ENCODE measurements around the gene GRIK5.

GRIK5 gene

DNA sequence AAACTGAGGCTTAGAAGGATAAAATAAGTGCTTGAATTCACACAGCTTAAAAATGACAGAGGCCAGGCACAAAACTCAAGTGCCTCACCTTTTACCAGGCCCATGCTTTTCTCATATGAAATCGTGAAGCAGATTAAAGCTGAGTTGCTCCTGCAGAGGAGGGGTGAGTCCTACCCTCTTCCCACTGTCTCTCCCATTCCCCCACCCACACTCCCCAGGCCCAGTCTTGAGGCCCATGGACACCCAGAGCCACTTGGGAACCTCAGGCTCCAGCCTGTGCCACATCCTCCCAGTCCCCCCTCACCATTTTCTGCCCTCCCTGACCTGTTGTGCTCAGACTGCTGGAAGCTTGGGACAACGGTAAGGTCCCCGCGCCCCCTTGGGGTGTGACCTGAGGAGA, 23.5 kb upstream of the GRIK5 start:
- Histone ChIP-seq H3K4me3 (ENCODE audit: low read length) (no peak overlapping the region), H3K9ac (ENCODE audit: low read length) (no peak overlapping the region), H3K27me3 (replicated peaks; ENCODE audit: control insufficient read depth, insufficient read depth, low read length) (no peaks in the 10 kb centered on the region), H3K4me1 (ENCODE audit: control insufficient read depth, insufficient read depth, low read length) (peaks cover 15% of the 10 kb centered on the region), H3K36me3 (ENCODE audit: control insufficient read depth, insufficient read depth, low read length, severe bottlenecking) (no peaks in the 10 kb centered on the region), H3K9me3 (ENCODE audit: control insufficient read depth, low read length) (no peaks in the 10 kb centered on the region)
- no peak for DNase-seq (ENCODE audit: low read depth)

DNA sequence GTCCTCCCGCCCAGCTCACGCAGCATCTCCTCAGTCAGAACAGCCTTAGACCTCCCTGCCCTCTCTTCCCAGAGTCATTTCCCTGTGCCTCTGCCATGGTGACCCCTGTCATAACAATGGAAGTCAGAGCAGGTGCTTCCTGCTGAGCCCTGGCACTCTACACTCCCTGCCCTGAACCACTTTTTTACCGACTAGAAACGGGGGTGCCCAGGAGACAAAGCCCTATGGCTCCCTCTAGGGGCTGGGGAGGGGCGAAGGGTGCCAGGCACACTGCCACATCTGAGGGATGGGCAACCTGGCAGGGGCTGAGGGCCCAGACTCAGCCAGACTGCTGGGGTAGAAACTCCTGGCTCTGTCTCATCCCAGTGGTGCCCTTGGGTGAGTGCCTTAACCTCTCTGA, 22.3 kb upstream of the GRIK5 start:
- Histone ChIP-seq H3K9me3 (ENCODE audit: control insufficient read depth, low read length) (no peaks in the 10 kb centered on the region), H3K4me3 (ENCODE audit: low read length) (no peak overlapping the region), H3K27me3 (replicated peaks; ENCODE audit: control insufficient read depth, insufficient read depth, low read length) (no peaks in the 10 kb centered on the region), H3K4me1 (ENCODE audit: control insufficient read depth, insufficient read depth, low read length) (peaks cover 19% of the 10 kb centered on the region), H3K9ac (ENCODE audit: low read length) (no peak overlapping the region), H3K36me3 (ENCODE audit: control insufficient read depth, insufficient read depth, low read length, severe bottlenecking) (no peaks in the 10 kb centered on the region)
- DNase-seq (ENCODE audit: low read depth): no peak

DNA sequence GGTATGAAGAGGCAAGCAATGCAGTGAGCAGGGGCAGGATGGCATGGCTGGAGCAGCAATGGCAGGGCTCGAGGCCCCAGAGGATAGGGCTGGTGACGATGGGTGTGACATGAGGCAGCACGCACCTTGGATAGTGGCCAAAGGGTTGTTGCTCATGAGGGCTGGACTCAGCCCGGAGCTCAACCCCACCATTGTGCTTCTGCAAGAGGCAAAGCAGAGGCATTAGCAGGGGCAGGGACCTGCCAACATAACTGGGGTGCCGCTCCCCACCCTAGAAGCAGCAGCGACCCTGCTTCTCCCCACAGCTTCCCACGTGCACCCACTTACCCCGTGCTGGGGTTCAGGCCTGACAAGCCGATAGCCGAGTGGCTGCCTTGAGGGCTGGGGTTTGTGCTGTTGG, 21.7 kb upstream of the GRIK5 start:
- DNase-seq (ENCODE audit: low read depth): no peak
- no peaks in the 10 kb centered on the region for H3K27me3 ChIP-seq (replicated peaks; ENCODE audit: control insufficient read depth, insufficient read depth, low read length)
- H3K36me3 ChIP-seq (ENCODE audit: control insufficient read depth, insufficient read depth, low read length, severe bottlenecking): no peaks in the 10 kb centered on the region
- peaks cover 19% of the 10 kb centered on the region for H3K4me1 ChIP-seq (ENCODE audit: control insufficient read depth, insufficient read depth, low read length)
- H3K9me3 ChIP-seq (ENCODE audit: control insufficient read depth, low read length): no peaks in the 10 kb centered on the region
- no peak overlapping the region for H3K9ac ChIP-seq (ENCODE audit: low read length)
- no peak overlapping the region for H3K4me3 ChIP-seq (ENCODE audit: low read length)

DNA sequence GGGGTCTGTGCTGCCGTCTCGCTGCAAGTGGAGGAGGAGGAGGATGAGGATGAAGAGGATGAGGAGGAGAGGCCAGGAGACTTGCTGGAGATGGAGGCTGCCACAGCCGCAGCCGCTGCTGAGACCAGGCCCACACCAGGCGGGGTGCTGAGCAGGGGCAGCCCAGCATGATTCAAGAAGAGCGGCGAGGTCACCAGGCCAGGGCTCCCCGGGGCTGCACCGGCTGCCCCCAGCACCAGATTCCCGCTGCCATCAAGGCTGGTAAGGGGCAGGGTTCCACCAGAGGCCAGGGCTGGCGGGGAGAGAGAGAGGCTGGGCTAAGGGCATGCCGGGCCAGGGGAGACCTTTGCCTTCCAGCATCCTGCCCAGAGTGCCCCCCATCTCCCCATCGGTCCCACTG, 21.3 kb upstream of the GRIK5 start:
- H3K36me3 ChIP-seq (ENCODE audit: control insufficient read depth, insufficient read depth, low read length, severe bottlenecking): no peaks in the 10 kb centered on the region
- H3K9ac ChIP-seq (ENCODE audit: low read length): no peak overlapping the region

DNA sequence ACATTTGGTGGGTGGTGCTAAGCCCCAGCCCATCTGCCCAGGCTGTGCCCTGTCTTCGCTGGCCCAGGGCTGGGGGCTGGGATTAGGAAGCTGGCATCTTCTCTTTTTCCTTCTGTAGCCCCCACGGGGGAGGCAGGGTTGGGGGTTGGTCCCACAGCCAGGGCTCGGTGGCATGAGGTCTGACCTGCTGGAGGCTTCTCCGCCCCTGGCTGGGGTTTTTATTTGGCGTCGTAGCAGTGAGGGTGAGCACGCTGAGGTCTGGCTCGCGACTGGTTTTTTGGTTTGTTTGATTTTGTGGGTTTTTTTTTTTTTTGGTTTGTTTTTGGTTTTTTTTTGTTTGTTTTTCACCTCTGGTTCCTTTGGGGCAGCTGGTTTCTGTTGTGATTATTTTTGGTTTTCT, 20.7 kb upstream of the GRIK5 start:
- H3K9ac ChIP-seq (ENCODE audit: low read length): no peak overlapping the region
- DNase-seq (ENCODE audit: low read depth): no peak
- H3K4me3 ChIP-seq (ENCODE audit: low read length): no peak overlapping the region
- no peaks in the 10 kb centered on the region for H3K36me3 ChIP-seq (ENCODE audit: control insufficient read depth, insufficient read depth, low read length, severe bottlenecking)
- no peaks in the 10 kb centered on the region for H3K27me3 ChIP-seq (replicated peaks; ENCODE audit: control insufficient read depth, insufficient read depth, low read length)
- H3K9me3 ChIP-seq (ENCODE audit: control insufficient read depth, low read length): no peaks in the 10 kb centered on the region
- peaks cover 19% of the 10 kb centered on the region for H3K4me1 ChIP-seq (ENCODE audit: control insufficient read depth, insufficient read depth, low read length)

More for the DNA sequence above, 21.3 kb upstream of the GRIK5 start:
- no peak overlapping the region for H3K4me3 ChIP-seq (ENCODE audit: low read length)
- no peak for DNase-seq (ENCODE audit: low read depth)
- H3K9me3 ChIP-seq (ENCODE audit: control insufficient read depth, low read length): no peaks in the 10 kb centered on the region
- peaks cover 19% of the 10 kb centered on the region for H3K4me1 ChIP-seq (ENCODE audit: control insufficient read depth, insufficient read depth, low read length)
- H3K27me3 ChIP-seq (replicated peaks; ENCODE audit: control insufficient read depth, insufficient read depth, low read length): no peaks in the 10 kb centered on the region

DNA sequence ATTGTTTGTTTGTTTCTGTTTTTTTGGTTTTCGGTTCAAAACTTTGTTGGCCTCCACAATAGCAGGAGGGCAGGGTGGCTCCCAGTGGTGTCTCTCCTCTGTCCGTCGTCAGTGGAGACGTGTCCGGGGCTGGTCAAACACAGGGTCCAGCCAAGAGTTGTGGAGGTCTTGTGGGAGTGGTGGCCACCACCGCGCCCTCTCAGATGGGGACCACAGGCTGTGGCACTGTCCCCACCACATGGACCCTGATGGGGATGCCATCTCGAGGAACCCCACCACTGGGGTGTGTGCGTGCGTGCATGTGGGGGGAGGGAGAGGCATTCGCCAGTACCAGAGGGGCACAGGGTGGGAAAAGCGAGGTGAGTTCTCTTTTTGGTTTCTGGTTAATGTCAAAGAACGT, 19.8 kb upstream of the GRIK5 start:
- H3K27me3 ChIP-seq (replicated peaks; ENCODE audit: control insufficient read depth, insufficient read depth, low read length): no peaks in the 10 kb centered on the region
- H3K9me3 ChIP-seq (ENCODE audit: control insufficient read depth, low read length): no peaks in the 10 kb centered on the region
- no peak for DNase-seq (ENCODE audit: low read depth)
- H3K9ac ChIP-seq (ENCODE audit: low read length): no peak overlapping the region
- H3K4me3 ChIP-seq (ENCODE audit: low read length): no peak overlapping the region
- H3K36me3 ChIP-seq (ENCODE audit: control insufficient read depth, insufficient read depth, low read length, severe bottlenecking): no peaks in the 10 kb centered on the region
- H3K4me1 ChIP-seq (ENCODE audit: control insufficient read depth, insufficient read depth, low read length): peaks cover 19% of the 10 kb centered on the region

DNA sequence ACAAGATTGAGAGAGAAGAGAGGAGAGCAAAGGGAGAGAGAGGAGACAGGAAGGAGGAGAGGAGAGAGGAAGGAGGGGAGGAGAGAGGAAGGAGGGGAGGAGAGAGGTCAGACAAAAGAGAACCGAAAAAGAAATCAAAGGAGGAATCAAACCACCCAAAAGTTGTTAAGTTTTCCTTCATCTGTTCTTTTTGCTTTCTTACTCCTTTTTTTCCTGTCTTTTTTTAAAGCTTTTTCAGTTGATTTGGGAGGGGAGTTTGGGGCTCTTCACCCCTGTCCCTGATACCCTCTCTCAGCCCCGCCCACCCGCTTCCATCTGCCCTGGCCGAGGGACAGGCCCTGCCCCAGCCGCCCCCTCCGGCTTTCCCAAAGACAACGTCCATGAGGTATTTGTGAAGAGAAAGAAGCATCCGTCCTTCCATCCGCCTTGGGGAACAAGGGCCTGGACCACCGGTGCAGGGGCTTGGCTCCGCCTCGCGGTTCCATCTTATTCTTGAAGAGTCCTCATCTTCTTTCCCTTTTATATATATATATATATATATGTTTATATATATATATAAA, 19.3 kb upstream of the GRIK5 start:
- Histone ChIP-seq H3K4me3 (ENCODE audit: low read length) (no peak overlapping the region), H3K4me1 (ENCODE audit: control insufficient read depth, insufficient read depth, low read length) (peaks cover 18% of the 10 kb centered on the region), H3K9me3 (ENCODE audit: control insufficient read depth, low read length) (no peaks in the 10 kb centered on the region), H3K27me3 (replicated peaks; ENCODE audit: control insufficient read depth, insufficient read depth, low read length) (no peaks in the 10 kb centered on the region), H3K9ac (ENCODE audit: low read length) (peak overlapping the region; percentile 33), H3K36me3 (ENCODE audit: control insufficient read depth, insufficient read depth, low read length, severe bottlenecking) (no peaks in the 10 kb centered on the region)
- no peak for DNase-seq (ENCODE audit: low read depth)

DNA sequence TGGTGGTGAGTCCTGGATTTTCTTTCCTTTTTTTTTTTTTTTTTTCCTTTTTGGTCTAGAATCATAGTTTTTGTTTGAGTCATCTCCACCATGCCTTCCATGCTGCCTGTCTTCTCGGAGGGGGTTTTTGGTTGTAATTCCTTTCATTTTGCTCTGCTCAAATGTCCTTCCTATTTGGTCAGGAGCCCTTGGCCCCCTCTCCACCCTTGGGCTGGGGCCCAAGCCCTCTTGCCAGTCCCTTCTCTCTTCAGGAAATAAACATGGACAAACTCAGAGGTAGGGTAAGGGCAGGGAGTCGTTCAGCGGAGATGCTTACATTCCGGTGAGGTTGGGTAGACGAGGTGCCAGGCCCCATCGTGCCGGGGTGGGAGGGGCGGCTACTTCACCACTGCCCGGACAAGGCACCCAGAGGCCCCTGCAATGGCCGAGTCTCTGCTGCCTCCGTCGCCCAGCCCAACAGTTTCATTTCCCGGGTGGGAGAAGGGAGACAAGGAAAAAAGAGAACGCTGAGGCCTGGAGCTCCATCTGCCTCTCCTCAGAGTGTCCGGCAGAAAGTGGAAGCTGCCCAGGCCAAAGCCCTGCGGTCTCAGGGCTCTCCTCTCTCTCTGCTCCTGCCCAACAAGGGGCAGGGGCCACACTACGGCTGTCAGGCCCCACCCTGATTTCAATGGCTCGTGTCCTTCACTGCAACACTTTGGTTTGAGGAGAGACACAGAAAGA, 18.6 kb upstream of the GRIK5 start:
- DNase-seq (ENCODE audit: low read depth): peak; percentile 58
- H3K4me3 ChIP-seq (ENCODE audit: low read length): peak overlapping the region; percentile 58
- peak overlapping the region; percentile 33 for H3K9ac ChIP-seq (ENCODE audit: low read length)

DNA sequence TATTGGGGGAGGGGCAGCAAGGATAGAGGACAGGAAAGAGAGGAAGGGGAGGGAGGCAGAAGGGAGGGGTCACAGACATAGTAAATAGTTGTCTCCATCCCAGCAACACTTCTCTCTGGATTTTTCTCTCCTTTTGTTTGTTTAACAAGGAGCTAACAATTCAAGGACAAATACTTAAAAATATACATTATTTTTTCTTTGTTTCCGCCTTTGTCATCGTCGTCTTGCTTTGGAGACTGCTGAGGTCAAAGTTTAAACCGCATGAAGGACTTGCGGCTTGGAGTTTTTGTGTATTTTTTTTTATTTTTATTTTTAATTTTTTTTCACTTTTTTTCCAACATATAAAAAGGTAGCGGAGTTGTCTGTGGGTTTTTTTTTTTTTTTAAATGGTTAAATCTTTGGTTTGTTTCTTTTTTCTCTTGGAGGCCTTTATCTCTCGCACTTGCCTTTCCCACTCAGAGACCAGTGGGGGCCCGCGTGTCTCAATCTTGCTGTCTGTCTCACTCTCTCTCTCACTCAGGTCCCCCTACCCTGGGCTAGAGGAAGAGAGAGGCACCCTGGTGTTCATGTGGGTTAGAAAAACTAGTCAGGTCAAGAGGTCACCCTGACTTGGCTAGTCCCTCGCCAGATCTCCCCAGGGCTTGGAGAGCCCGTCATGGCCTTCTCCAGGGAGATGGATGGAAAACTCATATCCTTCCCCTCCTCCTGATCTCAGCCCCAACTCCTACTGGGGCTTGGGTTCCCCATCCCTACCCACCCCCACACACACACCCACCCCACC, 17.0 kb upstream of the GRIK5 start:
- no peak for DNase-seq (ENCODE audit: low read depth)
- peaks cover 10% of the 10 kb centered on the region for H3K4me1 ChIP-seq (ENCODE audit: control insufficient read depth, insufficient read depth, low read length)

More for the DNA sequence above, 18.6 kb upstream of the GRIK5 start:
- Histone ChIP-seq H3K4me1 (ENCODE audit: control insufficient read depth, insufficient read depth, low read length) (peaks cover 11% of the 10 kb centered on the region), H3K27me3 (replicated peaks; ENCODE audit: control insufficient read depth, insufficient read depth, low read length) (no peaks in the 10 kb centered on the region), H3K9me3 (ENCODE audit: control insufficient read depth, low read length) (no peaks in the 10 kb centered on the region), H3K36me3 (ENCODE audit: control insufficient read depth, insufficient read depth, low read length, severe bottlenecking) (no peaks in the 10 kb centered on the region)

DNA sequence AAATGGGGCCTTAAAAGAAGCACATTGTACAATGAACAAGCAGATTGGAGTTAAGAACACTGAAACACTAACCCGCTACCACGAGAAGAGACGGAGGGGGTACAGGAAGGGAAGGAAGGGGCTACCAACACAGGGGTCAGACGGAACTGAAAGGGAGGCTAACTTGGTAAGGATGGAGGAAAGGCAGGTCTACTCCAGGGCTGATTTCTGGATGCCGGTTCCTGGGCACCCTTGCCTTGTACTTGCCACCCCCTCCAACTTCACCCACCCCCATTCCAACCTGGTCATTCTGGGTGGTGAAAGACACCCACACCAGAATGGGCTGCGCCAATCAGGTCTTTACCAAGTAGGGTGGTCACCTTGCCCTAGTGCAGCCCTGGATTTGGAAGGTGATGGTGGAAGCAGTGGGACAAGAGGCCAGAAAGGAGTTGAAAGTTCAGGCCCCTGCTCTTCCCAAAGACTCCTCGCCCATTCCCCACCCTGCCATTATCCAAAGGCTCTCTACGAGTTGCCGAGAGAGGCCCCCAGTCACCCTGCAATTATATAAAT, 16.3 kb upstream of the GRIK5 start:
- H3K27me3 ChIP-seq (replicated peaks; ENCODE audit: control insufficient read depth, insufficient read depth, low read length): no peaks in the 10 kb centered on the region
- H3K9me3 ChIP-seq (ENCODE audit: control insufficient read depth, low read length): no peaks in the 10 kb centered on the region
- DNase-seq (ENCODE audit: low read depth): no peak

More for the DNA sequence above, 17.0 kb upstream of the GRIK5 start:
- no peaks in the 10 kb centered on the region for H3K27me3 ChIP-seq (replicated peaks; ENCODE audit: control insufficient read depth, insufficient read depth, low read length)
- H3K9me3 ChIP-seq (ENCODE audit: control insufficient read depth, low read length): no peaks in the 10 kb centered on the region
- H3K9ac ChIP-seq (ENCODE audit: low read length): no peak overlapping the region
- H3K36me3 ChIP-seq (ENCODE audit: control insufficient read depth, insufficient read depth, low read length, severe bottlenecking): no peaks in the 10 kb centered on the region
- no peak overlapping the region for H3K4me3 ChIP-seq (ENCODE audit: low read length)

DNA sequence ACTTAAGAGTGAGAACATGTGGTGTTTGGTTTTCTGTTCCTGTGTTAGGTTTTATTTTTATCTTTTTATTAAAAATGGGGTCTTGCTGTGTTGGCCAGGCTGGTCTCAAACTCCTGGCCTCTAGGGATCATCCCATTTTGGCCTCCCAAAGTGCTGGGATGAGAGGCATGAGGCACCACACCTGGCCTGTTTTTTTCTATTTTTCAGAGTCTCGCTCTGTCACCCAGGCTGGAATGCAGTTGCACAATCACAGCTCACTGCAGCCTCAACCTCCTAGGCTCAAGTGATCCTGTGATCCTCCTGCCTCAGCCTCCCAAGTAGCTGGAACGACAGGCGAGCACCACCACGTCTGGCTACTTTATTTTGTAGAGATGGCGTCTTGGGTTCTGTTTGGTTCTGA, 13.5 kb upstream of the GRIK5 start:
- peaks cover 5% of the 10 kb centered on the region for H3K4me1 ChIP-seq (ENCODE audit: control insufficient read depth, insufficient read depth, low read length)
- H3K9me3 ChIP-seq (ENCODE audit: control insufficient read depth, low read length): no peaks in the 10 kb centered on the region
- peaks cover 29% of the 10 kb centered on the region for H3K36me3 ChIP-seq (ENCODE audit: control insufficient read depth, insufficient read depth, low read length, severe bottlenecking)
- DNase-seq (ENCODE audit: low read depth): no peak
- H3K27me3 ChIP-seq (replicated peaks; ENCODE audit: control insufficient read depth, insufficient read depth, low read length): no peaks in the 10 kb centered on the region
- H3K4me3 ChIP-seq (ENCODE audit: low read length): no peak overlapping the region
- no peak overlapping the region for H3K9ac ChIP-seq (ENCODE audit: low read length)

More for the DNA sequence above, 16.3 kb upstream of the GRIK5 start:
- Histone ChIP-seq H3K4me3 (ENCODE audit: low read length) (no peak overlapping the region), H3K36me3 (ENCODE audit: control insufficient read depth, insufficient read depth, low read length, severe bottlenecking) (peaks cover 3% of the 10 kb centered on the region), H3K4me1 (ENCODE audit: control insufficient read depth, insufficient read depth, low read length) (peaks cover 10% of the 10 kb centered on the region), H3K9ac (ENCODE audit: low read length) (no peak overlapping the region)

All from adipocyte (in vitro differentiated cells).